Omental fat pad (tissue), 4 donors: ENCODE results near the gene SMURF2. TPM values are rescaled to one million over a fixed set of nuclear protein-coding genes. Genes with fewer than 3 reads are reported as not detected.
A peak's percentile ranks its signal among the peaks of the same experiment; 100 is the strongest.

ENCODE experiments used
- ATAC-seq: fragments of 150-250 bp; one replicate; pipeline ENCODE4 v1.9.1; 2016; ENCODE audit warnings: mild to moderate bottlenecking, moderate library complexity; ENCODE audit not compliant: low FRiP score
- DNase-seq: peaks from one replicate; pipeline ENCODE4 v3.0.0-alpha.2; 2019; ENCODE audit warnings: low spot score
- total RNA-seq, 4 donors: library from RNA; depleted of rRNA; stranded (reverse); fragments of >200 nt; gene quantifications; one replicate each; pipeline ENCODE4 v1.1.0, GENCODE V29; 2016
- TF ChIP-seq, protein P1 (sequence below), 3 donors: fragments of 450-650 bp; IDR thresholded peaks; one replicate each; pipeline ENCODE4 v1.5.1; 2016 to 2017; ENCODE audit warnings: antibody characterized with exemption in 3 of 3, mild to moderate bottlenecking in 3 of 3, moderate library complexity in 2 of 3

Gene SMURF2
- 10 to 100 TPM; 26.8 to 38.1 (median 29.5) TPM for total RNA-seq

- ATAC-seq, result peak; percentile 88
- DNase-seq, result peak; percentile 37
- TF ChIP-seq, protein P1, sequence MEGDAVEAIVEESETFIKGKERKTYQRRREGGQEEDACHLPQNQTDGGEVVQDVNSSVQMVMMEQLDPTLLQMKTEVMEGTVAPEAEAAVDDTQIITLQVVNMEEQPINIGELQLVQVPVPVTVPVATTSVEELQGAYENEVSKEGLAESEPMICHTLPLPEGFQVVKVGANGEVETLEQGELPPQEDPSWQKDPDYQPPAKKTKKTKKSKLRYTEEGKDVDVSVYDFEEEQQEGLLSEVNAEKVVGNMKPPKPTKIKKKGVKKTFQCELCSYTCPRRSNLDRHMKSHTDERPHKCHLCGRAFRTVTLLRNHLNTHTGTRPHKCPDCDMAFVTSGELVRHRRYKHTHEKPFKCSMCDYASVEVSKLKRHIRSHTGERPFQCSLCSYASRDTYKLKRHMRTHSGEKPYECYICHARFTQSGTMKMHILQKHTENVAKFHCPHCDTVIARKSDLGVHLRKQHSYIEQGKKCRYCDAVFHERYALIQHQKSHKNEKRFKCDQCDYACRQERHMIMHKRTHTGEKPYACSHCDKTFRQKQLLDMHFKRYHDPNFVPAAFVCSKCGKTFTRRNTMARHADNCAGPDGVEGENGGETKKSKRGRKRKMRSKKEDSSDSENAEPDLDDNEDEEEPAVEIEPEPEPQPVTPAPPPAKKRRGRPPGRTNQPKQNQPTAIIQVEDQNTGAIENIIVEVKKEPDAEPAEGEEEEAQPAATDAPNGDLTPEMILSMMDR (IDR thresholded peaks at IDR 0.05), result no peak
These were observed at the start of gene SMURF2 for GRCh38 chr17:64661976-64662773. TSS of gene SMURF2 (minus strand) at chr17:64662307. CDS start at chr17:64661880, 427 bp downstream.

DNA sequence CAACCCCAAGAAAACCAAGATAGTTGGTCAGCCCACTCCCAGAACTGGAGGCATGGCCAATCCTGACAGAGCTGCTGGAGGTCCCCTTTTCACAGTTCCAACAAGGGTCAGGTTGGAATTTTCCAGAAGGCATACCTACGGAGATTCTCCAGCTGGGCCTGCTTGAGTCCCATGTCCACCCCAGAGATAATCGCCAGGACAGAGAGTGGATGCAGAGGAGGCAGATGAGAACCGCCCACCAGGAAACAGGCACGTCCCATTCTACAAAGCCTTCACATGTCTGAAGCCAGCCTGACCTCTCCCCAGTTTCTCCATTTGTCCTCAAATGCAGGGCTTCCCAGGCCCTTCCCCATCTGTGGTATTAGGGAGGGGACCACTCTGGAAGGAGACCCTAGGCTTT, 47.4 kb upstream of the SMURF2 start:
- TF ChIP-seq, protein P1 (IDR thresholded peaks at IDR 0.05), result no peak
- DNase-seq, result no peak
- ATAC-seq, result no peak

DNA sequence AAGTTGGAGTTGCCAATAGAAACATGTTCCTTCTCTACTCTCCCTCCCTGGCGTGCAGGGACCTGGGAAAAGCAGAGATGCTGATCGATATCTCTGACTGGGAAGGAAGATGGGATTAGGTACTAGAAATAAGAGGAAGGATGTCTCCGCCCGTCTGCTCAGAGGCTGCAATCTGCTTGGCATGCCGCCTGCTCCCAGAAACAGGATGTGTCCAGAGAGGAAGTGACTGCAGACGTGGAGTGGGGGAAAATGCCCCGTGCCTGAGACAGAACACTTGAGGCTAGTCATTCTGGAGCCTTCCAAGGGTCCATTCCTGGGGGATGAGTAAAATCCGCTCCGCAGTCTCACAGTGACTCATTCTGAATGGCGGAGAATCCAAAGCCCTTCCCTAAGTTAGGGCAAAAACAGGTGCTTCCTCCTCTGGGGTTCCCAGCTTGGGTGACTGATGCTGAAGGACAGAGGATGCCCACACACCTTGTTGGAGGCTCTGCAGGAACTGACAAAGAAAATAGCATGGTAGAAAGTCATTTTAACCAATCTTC, 45.0 kb upstream of the SMURF2 start:
- DNase-seq (peak; percentile 79), ATAC-seq (peak; percentile 96)
- TF ChIP-seq, protein P1 (IDR thresholded peaks at IDR 0.05), result no peak

DNA sequence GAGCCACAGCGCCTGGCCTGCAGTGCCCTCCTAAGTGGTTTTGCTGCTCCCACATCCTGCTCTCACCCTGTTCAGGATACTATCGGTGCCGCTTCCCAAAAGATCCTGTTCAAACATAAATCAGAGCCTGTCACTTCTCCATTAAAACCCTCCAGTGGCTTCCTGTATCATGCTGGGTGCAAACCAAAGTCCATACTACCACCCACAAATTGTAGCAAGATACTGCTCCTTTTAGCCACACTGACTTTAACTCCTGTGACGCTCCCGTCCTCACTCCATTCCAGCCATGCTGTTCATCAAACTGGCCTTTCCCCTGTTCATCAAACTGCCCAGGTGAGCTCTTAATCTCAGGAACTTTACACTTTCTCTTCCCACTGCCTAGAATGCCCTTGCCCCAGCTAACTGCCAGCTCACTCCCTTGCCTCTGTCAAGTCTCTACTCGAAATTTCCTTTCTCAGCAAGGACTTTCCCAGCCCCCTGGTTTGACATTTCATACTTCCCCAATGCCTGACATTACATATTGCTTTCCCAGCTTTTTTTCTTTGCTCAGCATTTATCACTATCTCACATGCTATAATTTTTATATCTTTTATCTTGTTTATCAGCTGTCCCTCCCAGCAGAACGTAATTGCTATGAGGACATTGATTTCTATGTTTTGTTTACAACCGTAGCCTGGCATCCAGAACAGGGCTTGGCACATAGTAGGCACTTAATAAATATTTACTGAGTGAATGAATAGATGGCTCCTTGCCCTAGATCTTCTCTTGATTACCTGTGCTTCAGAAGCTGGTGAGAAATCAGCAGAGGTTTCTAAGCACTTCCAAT, 44.3 kb upstream of the SMURF2 start:
- TF ChIP-seq, protein P1 (IDR thresholded peaks at IDR 0.05), result no peak
- no peak for ATAC-seq
- DNase-seq, result no peak

DNA sequence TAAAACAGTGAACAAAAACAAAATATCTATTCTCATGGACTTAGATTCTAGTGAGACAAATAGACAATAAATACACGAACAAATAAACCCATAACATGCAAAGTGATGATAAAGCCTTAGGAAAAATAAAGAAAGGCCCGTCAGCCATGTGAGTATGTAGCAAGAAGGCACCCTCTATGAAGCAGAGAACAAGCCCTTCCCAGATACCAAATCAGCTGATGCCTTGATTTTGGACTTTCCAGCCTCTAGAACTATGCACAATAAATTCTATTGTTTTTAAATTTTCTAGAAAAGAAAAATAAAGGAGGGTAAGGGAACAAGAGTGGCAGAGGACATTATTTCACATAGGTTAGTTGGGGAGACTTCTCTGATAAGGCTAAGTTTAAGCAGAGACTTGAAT, 40.7 kb upstream of the SMURF2 start:
- DNase-seq, result no peak
- TF ChIP-seq, protein P1 (IDR thresholded peaks at IDR 0.05), result no peak
- no peak for ATAC-seq

DNA sequence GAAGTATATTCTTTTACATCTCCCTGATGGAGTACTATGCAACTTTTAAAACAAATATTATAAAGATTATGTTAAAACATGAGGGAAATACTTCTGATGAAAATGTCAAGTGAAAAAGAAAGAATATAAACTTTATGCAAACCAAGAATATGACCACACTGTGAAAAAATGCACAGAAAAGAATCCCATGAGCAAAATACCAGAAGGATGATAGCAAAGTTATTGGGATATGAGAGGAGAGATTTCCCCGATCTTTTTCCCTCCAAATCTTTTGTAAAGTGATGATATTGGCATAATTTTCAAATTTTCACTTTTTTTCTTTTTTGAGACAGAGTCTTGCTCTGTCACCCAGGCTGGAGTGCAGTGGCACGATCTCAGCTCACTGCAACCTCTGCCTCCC, 36.6 kb upstream of the SMURF2 start:
- ATAC-seq (peak; percentile 35), DNase-seq (no peak)
- TF ChIP-seq, protein P1 (IDR thresholded peaks at IDR 0.05), result no peak
